T-helper 9 cell (primary cell): ENCODE results near the gene LBH.
"Not testable (repeated sequence)": the region's sequence is repeated elsewhere in the genome, so short reads cannot be mapped to it uniquely, and the experiment has no call there.

ENCODE experiments used
- DNase-seq: peaks from one replicate; pipeline ENCODE4 v3.0.0-alpha.2; 2020

Gene LBH

DNA sequence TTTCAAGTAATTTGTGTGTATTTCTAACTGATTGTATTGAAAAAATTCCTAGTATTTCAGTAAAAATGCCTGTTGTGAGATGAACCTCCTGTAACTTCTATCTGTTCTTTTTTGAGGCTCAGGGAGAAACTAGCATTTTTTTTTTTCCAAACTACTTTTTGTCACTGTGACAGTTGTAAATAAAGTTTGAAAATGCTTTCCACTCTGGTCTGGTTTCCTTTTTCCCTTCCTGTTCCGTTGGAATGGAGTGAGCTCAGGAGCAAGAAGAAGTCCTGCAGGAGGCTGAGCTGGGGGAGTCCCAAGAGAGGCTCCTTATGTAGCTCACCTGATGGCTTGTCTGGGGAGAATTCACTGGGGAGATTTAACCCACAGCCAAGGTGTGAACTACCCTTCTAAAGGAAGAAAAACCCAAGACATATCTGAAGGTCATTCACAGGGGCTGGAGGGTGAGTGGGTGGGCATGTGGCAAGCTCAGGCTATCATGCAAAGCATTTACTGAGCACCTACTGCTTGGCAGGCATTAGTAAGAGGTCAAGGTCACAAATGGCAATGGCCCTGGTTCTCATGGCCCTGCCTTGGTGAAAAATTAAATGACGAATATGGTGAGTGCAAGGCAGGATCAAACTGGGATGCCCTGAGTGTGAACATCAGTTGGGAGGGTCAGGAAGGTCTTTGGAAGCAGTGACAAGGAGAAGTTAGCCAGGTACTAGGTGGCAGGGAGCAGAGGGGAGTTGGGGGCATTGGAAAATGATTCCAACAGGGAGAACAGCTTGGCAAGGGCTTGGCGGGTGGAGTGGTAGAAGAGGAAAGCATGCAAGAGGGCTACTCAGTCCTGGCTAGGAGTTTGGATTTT is 28.7 kb downstream of the LBH start:
- DNase-seq: no peak

GRCh38 chr2:30260941-30261340 is 29.6 kb downstream of the LBH start:
- no peak for DNase-seq

GRCh38 chr2:30261695-30262211 is 30.4 kb downstream of the LBH start:
- DNase-seq: no peak

DNA sequence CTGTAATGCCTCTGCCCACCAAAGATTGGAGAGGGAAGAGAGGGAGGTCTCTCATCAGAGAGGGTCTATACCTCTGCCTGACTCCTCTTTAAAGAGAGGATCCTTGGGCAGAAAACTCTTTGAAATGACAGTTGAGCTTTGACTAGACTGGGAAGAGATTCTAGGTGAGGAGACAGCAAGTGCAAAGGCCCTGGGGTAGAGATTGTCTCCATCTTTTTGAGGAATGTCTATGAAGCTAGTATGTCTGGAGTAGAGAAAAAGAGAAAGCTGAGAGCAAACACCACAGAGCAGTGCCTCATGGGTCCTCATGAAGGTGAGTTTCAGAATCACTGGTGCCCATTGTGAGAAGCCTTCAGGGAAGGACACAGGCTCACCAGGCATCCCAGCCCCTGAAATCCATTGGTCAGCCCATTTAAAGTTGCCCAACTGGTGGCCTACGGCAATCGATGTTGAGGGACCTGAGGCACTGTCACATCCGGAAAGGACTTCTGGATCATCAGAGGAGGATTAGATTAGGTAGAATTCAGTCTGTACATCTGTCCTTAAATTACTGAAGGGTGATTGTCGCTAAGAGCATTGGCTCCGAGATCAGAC is 31.5 kb downstream of the LBH start:
- no peak for DNase-seq

DNA sequence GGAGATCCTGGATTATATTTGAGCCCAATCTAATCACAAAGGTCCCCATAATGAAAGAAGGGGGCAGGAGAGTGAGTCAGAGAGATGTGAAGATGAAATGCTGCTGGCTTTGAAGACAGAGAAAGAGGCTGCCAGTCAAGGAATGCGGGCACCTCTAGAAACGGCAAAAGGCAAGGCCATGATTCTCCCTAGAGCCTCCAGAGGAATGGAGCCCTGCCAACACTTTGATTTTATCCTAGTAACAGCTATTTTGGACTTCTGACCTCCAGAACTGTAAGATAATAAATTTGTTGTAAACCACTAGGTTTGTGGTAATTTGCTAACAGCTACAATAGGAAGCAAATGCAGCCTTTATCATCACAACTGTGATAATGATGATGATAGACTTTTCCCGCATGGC is 32.9 kb downstream of the LBH start:
- no peak for DNase-seq

GRCh38 chr2:30265052-30266015 is 34.0 kb downstream of the LBH start:
- no peak for DNase-seq

- DNase-seq: peak; percentile 55
These were observed 34.8 kb downstream of the LBH start for GRCh38 chr2:30266051-30266621.

- DNase-seq: no peak
These were observed 35.4 kb downstream of the LBH start for GRCh38 chr2:30266705-30267104.

DNA sequence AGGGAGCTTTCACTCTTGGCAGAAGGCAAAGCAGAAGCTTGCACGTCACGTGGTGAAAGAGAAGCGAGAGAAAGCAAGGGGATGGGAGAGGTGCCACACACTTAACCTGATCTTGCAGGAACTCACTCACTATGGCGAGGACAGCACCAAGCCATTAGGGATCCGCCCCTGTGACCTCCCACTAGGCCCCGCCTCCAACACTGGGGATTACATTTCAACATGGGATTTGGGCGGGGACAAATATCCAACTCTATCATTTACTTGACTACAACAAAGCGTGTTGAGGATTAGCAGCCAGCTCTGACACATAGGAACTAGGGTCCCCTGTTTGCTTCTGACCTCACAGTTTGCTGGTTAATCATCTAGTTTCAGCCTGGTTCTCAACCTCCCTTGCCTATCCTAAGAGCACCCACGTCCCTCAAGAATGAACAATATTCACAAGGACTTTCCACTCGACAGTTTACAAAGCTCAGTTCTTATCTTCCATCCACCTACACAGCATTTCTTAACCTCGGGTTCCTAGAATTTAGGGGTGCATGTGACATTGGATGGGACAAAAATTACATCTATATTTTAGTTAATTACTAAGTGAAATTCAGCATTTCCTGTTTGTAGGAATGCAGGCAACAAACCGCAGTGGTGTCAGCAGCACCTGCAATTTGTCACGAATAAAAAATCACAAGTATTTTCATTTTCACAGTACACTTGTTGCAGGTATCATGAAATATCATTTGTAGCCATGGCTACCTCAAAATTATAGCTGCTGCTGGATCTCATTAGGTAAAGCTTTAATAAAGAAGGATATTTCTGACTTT is 36.0 kb downstream of the LBH start:
- peak; percentile 23 for DNase-seq

DNA sequence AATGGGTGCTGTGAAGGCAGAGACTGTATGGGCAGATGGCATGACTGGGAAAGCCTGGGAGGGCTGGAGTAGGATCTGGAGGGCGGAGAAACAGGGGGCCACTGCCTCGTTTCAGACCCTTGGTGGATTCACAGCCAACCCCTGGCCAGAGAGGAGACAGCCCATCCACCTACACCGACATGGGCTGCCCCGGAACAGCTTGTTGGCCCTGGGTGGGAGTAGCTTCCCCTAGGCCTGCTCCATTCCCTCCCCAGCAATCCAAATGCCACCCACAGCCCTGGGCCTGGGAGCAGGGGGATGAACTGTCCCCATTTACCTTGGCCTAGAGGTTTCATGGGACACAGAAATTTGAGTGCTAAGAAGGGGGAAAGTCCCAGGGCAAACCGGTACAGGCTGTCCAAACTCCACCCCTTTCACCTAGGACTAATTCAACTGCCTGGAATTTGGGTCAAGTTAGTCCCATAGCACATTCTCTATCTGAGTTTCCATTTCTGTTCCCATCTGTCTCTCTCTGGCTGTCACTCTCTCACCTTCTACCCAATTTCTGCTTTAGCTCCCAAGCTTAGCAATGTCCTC is 37.0 kb downstream of the LBH start:
- DNase-seq: no peak

DNA sequence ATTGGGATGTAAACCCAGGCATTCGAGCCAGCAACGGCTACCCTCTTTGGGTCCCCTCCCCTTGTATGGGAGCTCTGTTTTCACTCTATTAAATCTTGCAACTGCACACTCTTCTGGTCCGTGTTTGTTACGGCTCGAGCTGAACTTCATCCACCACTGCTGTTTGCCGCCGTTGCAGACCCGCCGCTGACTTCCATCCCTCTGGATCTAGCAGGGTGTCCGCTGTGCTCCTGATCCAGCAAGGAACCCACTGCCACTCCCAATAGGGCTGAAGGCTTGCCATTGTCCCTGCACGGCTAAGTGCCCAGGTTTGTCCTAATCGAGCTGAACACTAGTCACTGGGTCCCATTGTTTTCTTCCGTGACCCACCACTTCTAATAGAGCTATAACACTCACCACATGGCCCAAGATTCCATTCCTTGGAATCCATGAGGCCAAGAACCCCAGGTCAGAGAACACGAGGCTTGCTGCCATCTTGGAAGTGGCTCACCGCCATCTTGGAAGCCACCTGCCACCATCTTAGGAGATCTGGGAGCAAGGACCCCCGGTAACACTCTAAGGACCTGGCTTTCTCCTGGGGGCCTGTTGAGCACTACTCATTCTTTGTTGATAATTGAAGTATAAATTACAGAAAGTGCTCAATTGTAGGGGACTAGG is 37.9 kb downstream of the LBH start:
- DNase-seq: not testable (repeated sequence)

DNA sequence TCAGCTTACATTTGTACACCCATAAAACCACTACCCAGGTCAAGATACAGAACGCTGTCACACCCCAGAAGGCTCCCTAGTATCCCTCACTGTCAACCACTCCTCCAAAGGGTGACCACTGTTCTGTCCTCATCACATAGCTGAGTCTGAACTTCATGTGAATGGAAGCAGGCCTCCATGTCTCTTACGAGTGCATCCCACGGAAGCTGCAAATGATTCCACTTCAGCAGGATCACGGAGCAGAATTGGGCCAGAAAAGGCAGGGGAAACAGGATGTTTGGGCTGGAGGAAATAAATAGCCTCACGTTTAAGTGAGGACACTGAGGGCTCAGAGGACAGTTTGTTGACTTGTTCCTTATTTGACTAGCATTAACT is 38.4 kb downstream of the LBH start:
- no peak for DNase-seq

- DNase-seq: no peak
These were observed 38.8 kb downstream of the LBH start for GRCh38 chr2:30270166-30270565.

GRCh38 chr2:30271301-30271700 is 40.0 kb downstream of the LBH start:
- DNase-seq: no peak

DNA sequence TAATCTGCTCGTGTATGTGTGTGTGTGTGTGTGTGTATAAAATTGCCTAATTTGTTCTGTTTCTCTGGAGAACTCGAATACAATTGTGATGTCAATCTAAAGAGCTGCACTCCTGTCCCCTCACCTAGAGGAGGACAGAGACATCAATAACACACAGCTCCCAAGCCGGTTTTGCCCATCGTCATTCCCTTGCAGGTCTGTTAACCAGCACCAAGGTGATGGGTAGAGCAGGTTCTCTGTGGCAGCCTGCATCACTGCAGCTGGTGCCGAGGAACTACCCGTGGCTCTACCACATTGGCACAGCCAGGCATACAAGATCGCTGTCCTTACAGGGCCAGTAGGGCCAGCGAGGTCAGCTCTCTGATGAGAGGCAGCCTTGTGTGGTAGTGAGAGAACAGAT is 41.0 kb downstream of the LBH start:
- DNase-seq: no peak

- DNase-seq: no peak
These were observed 41.6 kb downstream of the LBH start for GRCh38 chr2:30272761-30273573.

DNA sequence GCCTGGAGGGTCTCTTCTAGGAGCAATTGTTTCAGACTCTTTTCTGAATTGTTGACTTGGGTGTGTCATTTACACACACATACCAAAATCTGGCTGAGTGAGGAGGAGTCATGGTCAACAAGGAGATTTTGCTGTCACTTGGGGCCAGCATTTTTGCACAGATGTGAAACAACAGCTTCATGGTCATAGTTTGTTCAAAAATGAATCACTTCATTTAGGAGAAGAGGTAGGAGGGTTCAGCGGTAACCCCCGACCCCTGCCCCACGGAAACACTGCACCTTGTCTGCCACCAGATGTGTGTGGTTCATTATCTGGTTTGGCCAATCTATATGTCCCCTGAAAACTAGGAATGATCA is 42.2 kb downstream of the LBH start:
- no peak for DNase-seq

- DNase-seq: no peak
These were observed 43.9 kb downstream of the LBH start for GRCh38 chr2:30275256-30275655.

- DNase-seq: no peak
These were observed 45.1 kb downstream of the LBH start for GRCh38 chr2:30276455-30276911.

GRCh38 chr2:30277582-30277981 is 46.2 kb downstream of the LBH start:
- DNase-seq: no peak
